Fibroblast of upper back skin (primary cell): ENCODE results near the gene MMP21.

Experiments used
- DNase-seq: peaks from one replicate; pipeline ENCODE4 v3.0.0-alpha.2; 2013

The MMP21 gene

DNA sequence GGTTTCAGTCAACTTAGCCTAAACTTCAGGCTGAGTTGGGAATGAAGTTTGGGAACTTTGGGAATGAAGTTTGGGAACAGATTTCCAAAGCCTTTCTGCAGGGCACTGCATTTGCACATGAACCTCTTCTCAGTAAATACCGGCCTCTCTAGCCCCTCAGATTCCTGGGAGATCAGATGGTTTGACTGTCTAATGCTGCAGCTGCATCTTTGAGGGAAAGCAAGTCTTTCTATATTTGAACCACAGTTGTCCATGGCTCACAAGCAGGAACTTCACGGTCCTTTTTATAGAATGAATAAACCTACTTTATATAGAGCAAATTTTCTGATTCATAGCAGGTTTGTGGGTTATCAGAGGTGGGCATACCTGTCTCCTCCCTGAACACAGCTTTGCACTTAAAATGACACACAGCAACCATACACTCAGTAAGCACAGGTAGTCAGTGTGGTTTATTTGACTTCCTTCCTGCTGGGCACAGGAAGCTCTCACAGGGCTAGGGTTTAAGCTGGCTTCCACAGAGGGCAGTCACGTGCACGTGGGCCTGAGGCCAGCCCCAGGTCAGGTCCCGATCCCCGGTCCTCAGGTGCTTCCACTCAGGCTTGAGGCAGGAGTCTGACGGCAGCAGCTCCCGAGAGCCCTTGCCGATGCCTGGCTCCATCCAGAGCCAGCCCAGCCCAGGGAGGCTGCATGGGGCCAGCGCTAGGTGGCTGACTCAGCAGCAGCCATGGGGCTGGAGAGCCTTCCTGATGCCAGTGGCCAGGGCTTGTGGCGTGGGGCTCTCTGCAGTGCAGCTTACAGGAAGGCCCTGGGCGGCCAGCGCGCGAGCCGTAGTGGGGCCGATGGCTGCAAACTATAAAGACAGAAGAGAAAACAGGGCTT, 12.8 kb upstream of the MMP21 start:
- DNase-seq, result no peak

DNA sequence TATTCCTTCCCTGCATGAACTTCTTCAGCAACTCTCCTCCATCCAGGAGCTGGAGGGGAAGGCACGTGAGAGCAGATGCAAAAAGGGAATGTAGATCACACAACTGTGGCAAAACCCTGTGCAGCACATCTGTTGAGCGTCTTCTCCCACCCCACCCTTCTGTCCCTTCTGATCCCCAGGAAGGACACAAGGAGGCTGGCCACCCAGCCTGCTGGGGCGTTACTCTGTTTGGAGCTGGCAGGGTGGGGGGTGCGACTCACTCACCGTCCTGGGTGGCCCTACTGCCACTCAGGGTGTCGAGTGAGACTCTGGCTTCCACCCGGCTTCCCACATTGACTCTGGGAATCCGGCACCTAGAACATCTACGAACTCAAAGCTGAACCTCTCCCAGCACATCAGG, 10.2 kb upstream of the MMP21 start:
- DNase-seq, result no peak

- peak; percentile 3 for DNase-seq
Measured at GRCh38 chr10:125783957-125784356, 8.3 kb upstream of the MMP21 start.

- no peak for DNase-seq
Measured at GRCh38 chr10:125783408-125783807, 7.8 kb upstream of the MMP21 start.

- peak; percentile 12 for DNase-seq
Measured at GRCh38 chr10:125782616-125783015, 7.0 kb upstream of the MMP21 start.

GRCh38 chr10:125782054-125782453, 6.4 kb upstream of the MMP21 start:
- no peak for DNase-seq

DNA sequence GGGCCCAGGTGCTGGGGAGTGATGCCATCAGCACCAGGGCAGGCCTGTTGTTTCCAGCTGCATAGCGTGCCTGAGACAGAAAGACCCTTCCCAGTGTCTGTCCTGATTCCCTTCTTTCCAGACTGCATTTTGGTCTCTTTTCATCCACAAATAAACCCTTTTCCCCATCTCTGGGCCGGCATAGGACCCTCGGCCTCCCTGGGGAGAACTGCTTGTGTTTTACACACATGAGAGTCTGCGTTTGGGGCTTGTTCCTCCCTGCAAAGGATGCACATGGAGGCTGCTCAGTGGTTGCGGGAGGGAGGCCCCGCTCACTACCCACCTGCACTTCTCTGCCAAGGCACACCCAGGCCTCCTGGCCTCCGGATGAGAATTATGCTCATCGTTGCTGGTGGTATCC, 5.8 kb upstream of the MMP21 start:
- DNase-seq, result no peak

GRCh38 chr10:125779403-125780327, 4.0 kb upstream of the MMP21 start:
- DNase-seq, result no peak

DNA sequence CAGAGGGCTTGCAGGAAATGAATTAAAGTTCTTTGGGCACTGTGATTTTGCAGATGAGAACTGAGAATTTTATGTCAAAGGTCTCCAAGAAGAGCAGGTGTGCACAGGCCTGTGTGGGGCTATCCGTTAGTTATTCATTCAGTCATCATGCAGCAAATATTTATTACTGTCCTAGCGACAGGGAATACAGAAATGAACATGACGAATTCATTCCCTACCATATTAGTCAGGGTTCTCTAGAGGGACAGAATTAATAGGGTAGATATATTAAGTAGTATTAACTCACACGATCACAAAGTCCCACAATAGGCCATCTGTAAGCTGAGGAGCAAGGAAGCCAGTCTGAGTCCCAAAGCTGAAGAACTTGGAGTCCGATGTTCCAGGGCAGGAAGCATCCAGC, 2.9 kb upstream of the MMP21 start:
- DNase-seq, result no peak

- no peak for DNase-seq
Measured at GRCh38 chr10:125777806-125778205, 2.2 kb upstream of the MMP21 start.

- no peak for DNase-seq
Measured at GRCh38 chr10:125774581-125775191, 935 bp downstream of the MMP21 start.

DNA sequence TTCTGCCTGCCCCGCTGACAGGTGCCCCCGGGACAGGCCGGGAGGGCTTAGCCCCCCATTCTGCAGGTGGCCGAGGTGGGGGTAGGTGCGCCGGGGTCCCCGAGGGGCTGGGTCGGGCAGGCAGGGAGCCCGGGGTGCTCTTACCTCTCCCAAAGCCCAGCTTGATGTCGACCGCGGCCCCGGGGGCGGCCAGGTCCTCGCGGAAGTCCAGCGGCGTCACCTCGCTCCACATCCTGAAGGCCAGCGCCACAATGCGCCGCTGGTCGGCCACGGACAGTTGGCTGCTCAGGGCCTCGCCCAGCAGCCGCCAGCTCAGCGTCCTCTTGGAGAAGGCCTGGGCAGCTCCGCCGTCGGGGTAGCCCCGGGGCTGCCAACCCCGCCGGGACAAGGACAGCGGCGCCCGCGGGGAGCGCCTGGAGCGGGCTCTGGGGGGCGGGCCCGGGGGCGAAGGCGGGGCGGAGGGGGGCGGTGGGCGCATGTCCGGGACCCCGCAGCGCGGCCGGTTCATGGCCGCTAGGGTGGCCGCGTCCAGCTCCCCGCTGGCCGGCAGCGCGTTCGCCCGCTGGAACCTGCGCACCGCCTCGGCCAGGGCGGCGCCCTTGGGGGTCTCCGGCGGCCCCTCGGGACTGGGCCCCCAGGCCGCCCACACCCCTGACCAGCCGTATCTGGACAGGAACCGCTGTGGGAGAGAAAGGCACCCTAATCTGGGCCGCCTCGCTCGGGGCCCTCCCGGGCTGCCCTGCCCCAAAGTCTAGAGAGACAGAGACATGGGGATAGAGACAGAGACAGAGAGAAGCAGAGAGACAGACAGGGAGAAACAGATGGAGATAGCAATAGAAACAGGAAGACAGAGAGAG, 1.7 kb downstream of the MMP21 start:
- no peak for DNase-seq

DNA sequence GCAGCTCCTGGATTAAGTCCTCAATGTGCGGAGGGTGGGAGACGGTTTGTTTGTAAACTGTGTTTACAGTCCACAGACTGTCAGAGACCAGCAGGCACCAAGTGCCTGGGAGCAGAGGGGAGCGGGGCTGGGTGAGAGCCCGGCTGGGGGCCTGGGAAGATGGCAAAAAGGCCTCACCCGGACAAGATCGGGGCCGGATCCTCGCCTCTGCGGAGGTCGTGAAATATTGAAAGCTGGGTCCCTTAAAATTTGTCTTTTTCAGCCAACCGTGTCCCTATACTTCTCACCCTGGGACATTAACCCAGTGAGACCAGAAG, 2.8 kb downstream of the MMP21 start:
- no peak for DNase-seq

DNA sequence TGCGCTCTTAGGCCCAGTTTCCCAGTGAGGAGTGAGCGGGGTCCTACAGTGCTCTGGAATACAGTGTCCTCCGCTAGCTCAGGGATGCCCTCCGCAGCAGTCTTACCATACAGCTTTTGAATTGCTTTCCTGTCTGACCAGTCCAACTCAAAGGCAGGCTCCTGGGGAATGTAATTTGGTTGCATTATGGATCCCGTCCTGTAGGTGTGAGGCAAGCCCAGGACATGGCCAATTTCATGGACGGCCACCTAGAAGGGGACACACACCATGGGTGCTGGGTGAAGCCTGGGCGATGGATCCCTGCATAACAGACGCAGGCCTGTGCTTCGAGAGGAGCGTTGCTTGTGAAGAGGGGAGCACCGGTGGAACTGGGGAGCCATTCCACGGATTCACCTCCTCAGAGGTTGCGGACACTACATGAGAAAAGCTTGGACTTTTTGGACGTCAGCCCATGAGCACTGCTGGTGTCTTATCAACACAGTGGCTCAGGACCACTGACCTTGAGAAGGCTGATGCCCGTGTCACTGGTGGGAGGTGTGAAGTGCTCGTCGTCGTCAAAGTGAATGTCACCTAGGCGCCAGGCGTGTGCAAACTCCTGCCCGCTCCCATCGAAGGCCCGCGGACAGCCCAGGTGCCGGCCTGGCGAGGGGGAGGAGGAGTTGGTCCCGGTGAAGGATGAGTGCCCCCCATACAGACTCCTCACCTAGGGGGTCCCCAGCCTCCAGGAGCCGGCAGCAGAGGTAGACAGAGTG, 3.3 kb downstream of the MMP21 start:
- DNase-seq, result no peak

- no peak for DNase-seq
Measured at GRCh38 chr10:125770844-125771243, 4.8 kb downstream of the MMP21 start.

DNA sequence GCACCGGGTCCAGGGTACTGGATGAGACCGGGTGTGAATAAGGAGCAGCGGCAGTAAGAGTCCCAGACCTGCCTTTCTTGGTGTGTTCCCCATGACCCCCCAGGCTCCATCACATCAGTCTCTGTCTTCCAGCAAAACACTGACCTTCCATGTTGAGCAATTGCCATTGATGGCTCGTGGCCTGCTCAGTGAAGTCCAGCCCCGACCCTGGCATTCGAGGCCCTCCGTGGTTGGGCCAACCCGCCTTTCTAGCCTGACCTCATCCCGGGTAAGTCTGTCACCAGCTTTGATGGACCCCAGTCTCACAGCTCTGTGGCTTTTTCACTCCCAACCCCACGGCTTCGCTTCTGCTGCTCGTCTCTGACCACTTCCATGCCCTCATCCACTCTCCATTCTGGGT, 6.4 kb downstream of the MMP21 start:
- DNase-seq, result no peak

GRCh38 chr10:125768219-125768855, 7.3 kb downstream of the MMP21 start:
- DNase-seq, result peak; percentile 21

DNA sequence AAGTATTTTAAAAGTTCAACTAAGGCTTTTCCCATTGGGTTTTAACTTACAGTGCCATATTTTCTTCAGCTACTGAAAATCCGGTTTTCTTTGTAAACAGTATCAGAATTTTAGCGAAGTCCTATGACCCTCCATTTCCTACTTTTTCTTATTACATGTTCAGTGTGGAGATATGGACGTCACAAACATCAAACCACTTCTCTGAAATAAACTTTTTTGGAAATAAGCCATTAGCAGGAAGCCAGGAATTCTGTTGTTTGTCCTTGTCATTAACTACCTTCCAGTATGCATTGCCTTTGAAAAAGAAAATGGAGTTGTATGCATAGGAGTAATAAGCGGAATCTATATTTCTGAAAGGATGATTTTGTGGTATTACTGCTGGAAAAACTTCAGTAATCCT, 9.1 kb downstream of the MMP21 start:
- no peak for DNase-seq

DNA sequence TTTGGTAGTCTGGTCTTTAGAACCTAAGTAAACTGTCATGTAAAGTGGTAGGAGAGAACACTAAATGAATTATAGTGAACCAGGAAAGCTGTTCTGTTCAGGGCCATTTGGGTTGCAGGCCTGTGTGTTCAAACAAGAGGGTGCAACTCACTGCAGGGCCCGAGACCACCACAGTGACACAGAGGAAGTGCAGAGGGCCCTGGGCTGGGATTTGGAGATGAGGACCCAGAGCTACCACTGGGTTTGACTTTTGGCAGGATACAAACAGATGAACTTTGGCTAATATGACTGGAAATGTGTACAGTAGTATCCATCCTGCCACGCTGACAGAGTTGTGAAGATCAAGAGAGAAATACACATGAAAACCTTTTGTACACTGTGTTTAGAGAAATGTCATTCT, 9.8 kb downstream of the MMP21 start:
- no peak for DNase-seq

GRCh38 chr10:125762692-125763648, 12.7 kb downstream of the MMP21 start:
- DNase-seq, result no peak
